Esophagus muscularis mucosa (tissue), 3 donors: ENCODE results near the gene FAM110A.

Source experiments
- CTCF ChIP-seq, 3 experiments: fragments of 200-600 bp in 2 of 3; fragments of 450-650 bp in 1 of 3; sonication (generic) in 2 of 3; IDR thresholded peaks; one replicate each; pipeline ENCODE4 v1.5.1; 2017 to 2019; ENCODE audit warnings: antibody characterized with exemption in 3 of 3, mild to moderate bottlenecking in 2 of 3, moderate library complexity in 1 of 3
- POLR2AphosphoS5 ChIP-seq, 2 donors: sonication (generic); formaldehyde crosslinking; IDR thresholded peaks; one replicate each; pipeline ENCODE4 v1.6.1; 2017; ENCODE audit warnings: antibody characterized with exemption in 2 of 2

GRCh38 chr20:855466-856360 lies 22.2 kb downstream of the FAM110A start:
- TF ChIP-seq CTCF (IDR thresholded peaks at IDR 0.05) (no peak), POLR2AphosphoS5 (IDR thresholded peaks at IDR 0.05) (no peak)
